ENCODE measurements around the gene TNFRSF6B. TPM values are rescaled to one million over a fixed set of nuclear protein-coding genes. Genes with fewer than 3 reads are reported as not detected.

TNFRSF6B gene
- total and polyA plus RNA-seq, 5 donors from 2014 or later: not detected

GRCh38 chr20:63653041-63653973 lies 43.1 kb upstream of the TNFRSF6B start, which contains the start of gene STMN3:
TSS of gene STMN3 (minus strand) at chr20:63653424. CDS start at chr20:63653345, 79 bp downstream.
- ATAC-seq (ENCODE audit: low read depth in 2 of 2) (peak; percentile 36 to 38), DNase-seq (peak; percentile 60 to 66 (median 61))
- Mint-ChIP-seq H3K27ac (peak within 1 kb of the TSS in 1 of 3 donors; percentile 56), H3K4me3 (peak within 1 kb of the TSS; percentile 86 to 93 (median 90)), H3K4me1 (peaks cover 4 to 29% (median 16%) of the 10 kb centered on the region in 4 donors), H3K27me3 (no peaks in the 10 kb centered on the region), H3K9me3 (peaks cover 0 to 2% (median 0%) of the 10 kb centered on the region in 7 donors), H3K36me3 (no peaks in the 10 kb centered on the region)
- Histone ChIP-seq H3K4me3 (ENCODE audit: low read depth, low read length) (no peak within 1 kb of the TSS), H3K27me3 (ENCODE audit: control insufficient read depth, insufficient read depth, low read length) (no peaks in the 10 kb centered on the region), H3K4me1 (ENCODE audit: control insufficient read depth, insufficient read depth, low read length, poor library complexity, severe bottlenecking) (peaks cover 30% of the 10 kb centered on the region), H3K9me3 (ENCODE audit: control insufficient read depth in 2 of 2, low read length in 2 of 2) (no peaks in the 10 kb centered on the region), H3K27ac (ENCODE audit: insufficient read depth, low read length, poor library complexity, severe bottlenecking) (peak within 1 kb of the TSS; percentile 51), H3K36me3 (ENCODE audit: control insufficient read depth, insufficient read depth, low read length) (no peaks in the 10 kb centered on the region)

- ATAC-seq (ENCODE audit: low read depth in 2 of 2) (no peak), DNase-seq (no peak)
- Histone ChIP-seq H3K4me1 (ENCODE audit: control insufficient read depth, insufficient read depth, low read length, poor library complexity, severe bottlenecking) (peaks cover 36% of the 10 kb centered on the region), H3K27me3 (ENCODE audit: control insufficient read depth, insufficient read depth, low read length) (no peaks in the 10 kb centered on the region), H3K36me3 (ENCODE audit: control insufficient read depth, insufficient read depth, low read length) (no peaks in the 10 kb centered on the region), H3K4me3 (ENCODE audit: low read depth, low read length) (no peak overlapping the region), H3K9me3 (ENCODE audit: control insufficient read depth in 2 of 2, low read length in 2 of 2) (no peaks in the 10 kb centered on the region), H3K27ac (ENCODE audit: insufficient read depth, low read length, poor library complexity, severe bottlenecking) (peak overlapping the region; percentile 23)
- peak overlapping the region; percentile 74 to 92 (median 77) for H3K4me3 Mint-ChIP-seq
- H3K4me1 Mint-ChIP-seq: peaks cover 7 to 37% (median 18%) of the 10 kb centered on the region in 4 donors
- H3K36me3 Mint-ChIP-seq: no peaks in the 10 kb centered on the region
- H3K27ac Mint-ChIP-seq: peak overlapping the region in 1 of 3 donors; percentile 56
- H3K9me3 Mint-ChIP-seq: peaks cover 0 to 2% (median 0%) of the 10 kb centered on the region in 7 donors
- H3K27me3 Mint-ChIP-seq: no peaks in the 10 kb centered on the region
Observed at GRCh38 chr20:63653974-63654668, 42.3 kb upstream of the TNFRSF6B start.

GRCh38 chr20:63655249-63655648 lies 41.2 kb upstream of the TNFRSF6B start:
- no peak overlapping the region for H3K4me3 ChIP-seq (ENCODE audit: low read depth, low read length)
- Mint-ChIP-seq H3K27ac (no peak overlapping the region), H3K36me3 (no peaks in the 10 kb centered on the region), H3K27me3 (no peaks in the 10 kb centered on the region), H3K4me3 (peak overlapping the region in 3 of 4 donors; percentile 38 to 76 (median 76)), H3K4me1 (peaks cover 7 to 46% (median 22%) of the 10 kb centered on the region in 4 donors), H3K9me3 (peaks cover 0 to 2% (median 0%) of the 10 kb centered on the region in 7 donors)
- no peaks in the 10 kb centered on the region for H3K9me3 ChIP-seq (ENCODE audit: control insufficient read depth in 2 of 2, low read length in 2 of 2)
- no peak overlapping the region for H3K27ac ChIP-seq (ENCODE audit: insufficient read depth, low read length, poor library complexity, severe bottlenecking)
- peaks cover 41% of the 10 kb centered on the region for H3K4me1 ChIP-seq (ENCODE audit: control insufficient read depth, insufficient read depth, low read length, poor library complexity, severe bottlenecking)
- H3K27me3 ChIP-seq (ENCODE audit: control insufficient read depth, insufficient read depth, low read length): no peaks in the 10 kb centered on the region
- ATAC-seq (ENCODE audit: low read depth in 2 of 2): no peak
- no peaks in the 10 kb centered on the region for H3K36me3 ChIP-seq (ENCODE audit: control insufficient read depth, insufficient read depth, low read length)
- no peak for DNase-seq

DNA sequence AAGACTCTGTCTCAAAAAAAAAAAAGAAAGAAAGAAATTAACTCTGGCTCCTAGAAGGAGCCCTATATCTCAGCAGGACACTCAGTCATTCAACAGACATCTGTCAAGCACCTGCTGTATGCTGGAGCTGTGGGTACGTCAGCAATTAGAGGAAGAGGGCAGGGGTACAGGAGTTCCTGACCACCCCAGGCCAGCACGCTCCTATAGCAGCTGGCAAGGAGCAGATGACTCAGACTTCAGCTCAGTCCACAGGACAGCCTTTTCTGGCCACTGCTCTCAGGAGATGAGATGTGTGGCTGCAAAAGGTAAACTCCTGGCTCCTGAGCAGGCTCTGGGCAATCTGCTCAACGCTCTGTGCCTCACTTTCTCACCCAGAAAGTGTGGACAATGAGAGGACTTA lies 40.0 kb upstream of the TNFRSF6B start:
- Histone ChIP-seq H3K27me3 (ENCODE audit: control insufficient read depth, insufficient read depth, low read length) (no peaks in the 10 kb centered on the region), H3K27ac (ENCODE audit: insufficient read depth, low read length, poor library complexity, severe bottlenecking) (no peak overlapping the region), H3K4me1 (ENCODE audit: control insufficient read depth, insufficient read depth, low read length, poor library complexity, severe bottlenecking) (peaks cover 41% of the 10 kb centered on the region), H3K9me3 (ENCODE audit: control insufficient read depth in 2 of 2, low read length in 2 of 2) (no peaks in the 10 kb centered on the region), H3K4me3 (ENCODE audit: low read depth, low read length) (no peak overlapping the region), H3K36me3 (ENCODE audit: control insufficient read depth, insufficient read depth, low read length) (peaks cover 2% of the 10 kb centered on the region)
- peaks cover 5% of the 10 kb centered on the region for H3K36me3 Mint-ChIP-seq
- H3K27me3 Mint-ChIP-seq: no peaks in the 10 kb centered on the region
- DNase-seq (no peak), ATAC-seq (ENCODE audit: low read depth in 2 of 2) (no peak)
- H3K4me3 Mint-ChIP-seq: peak overlapping the region in 2 of 4 donors; percentile 63 to 76
- peaks cover 0 to 2% (median 0%) of the 10 kb centered on the region in 7 donors for H3K9me3 Mint-ChIP-seq
- no peak overlapping the region for H3K27ac Mint-ChIP-seq
- H3K4me1 Mint-ChIP-seq: peaks cover 9 to 43% (median 21%) of the 10 kb centered on the region in 4 donors

GRCh38 chr20:63657260-63657936 lies 39.1 kb upstream of the TNFRSF6B start:
- Histone ChIP-seq H3K9me3 (ENCODE audit: control insufficient read depth in 2 of 2, low read length in 2 of 2) (no peaks in the 10 kb centered on the region), H3K27ac (ENCODE audit: insufficient read depth, low read length, poor library complexity, severe bottlenecking) (peak overlapping the region; percentile 78), H3K4me3 (ENCODE audit: low read depth, low read length) (no peak overlapping the region), H3K4me1 (ENCODE audit: control insufficient read depth, insufficient read depth, low read length, poor library complexity, severe bottlenecking) (peaks cover 32% of the 10 kb centered on the region), H3K36me3 (ENCODE audit: control insufficient read depth, insufficient read depth, low read length) (peaks cover 2% of the 10 kb centered on the region), H3K27me3 (ENCODE audit: control insufficient read depth, insufficient read depth, low read length) (no peaks in the 10 kb centered on the region)
- DNase-seq (no peak), ATAC-seq (ENCODE audit: low read depth in 2 of 2) (no peak)
- Mint-ChIP-seq H3K4me3 (peak overlapping the region; percentile 94 to 97 (median 96)), H3K4me1 (peaks cover 7 to 42% (median 20%) of the 10 kb centered on the region in 4 donors), H3K36me3 (peaks cover 8% of the 10 kb centered on the region), H3K9me3 (no peaks in the 10 kb centered on the region), H3K27ac (peak overlapping the region in 1 of 3 donors; percentile 94), H3K27me3 (no peaks in the 10 kb centered on the region)

GRCh38 chr20:63657937-63658748 lies 38.3 kb upstream of the TNFRSF6B start, which contains the start of gene RTEL1:
TSS of gene RTEL1 (plus strand) at chr20:63658312. CDS start at chr20:63659403, 1,091 bp downstream.
- no peaks in the 10 kb centered on the region for H3K27me3 ChIP-seq (ENCODE audit: control insufficient read depth, insufficient read depth, low read length)
- peaks cover 2% of the 10 kb centered on the region for H3K36me3 ChIP-seq (ENCODE audit: control insufficient read depth, insufficient read depth, low read length)
- Mint-ChIP-seq H3K36me3 (peaks cover 8% of the 10 kb centered on the region), H3K4me1 (peaks cover 7 to 43% (median 20%) of the 10 kb centered on the region in 4 donors), H3K27me3 (no peaks in the 10 kb centered on the region), H3K4me3 (peak within 1 kb of the TSS; percentile 94 to 97 (median 96)), H3K27ac (peak within 1 kb of the TSS; percentile 87 to 96 (median 94)), H3K9me3 (no peaks in the 10 kb centered on the region)
- H3K9me3 ChIP-seq (ENCODE audit: control insufficient read depth in 2 of 2, low read length in 2 of 2): no peaks in the 10 kb centered on the region
- peak within 1 kb of the TSS; percentile 78 for H3K27ac ChIP-seq (ENCODE audit: insufficient read depth, low read length, poor library complexity, severe bottlenecking)
- ATAC-seq (ENCODE audit: low read depth in 2 of 2) (peak; percentile 83 to 85), DNase-seq (peak; percentile 79 to 92 (median 90))
- H3K4me3 ChIP-seq (ENCODE audit: low read depth, low read length): peak within 1 kb of the TSS; percentile 76
- H3K4me1 ChIP-seq (ENCODE audit: control insufficient read depth, insufficient read depth, low read length, poor library complexity, severe bottlenecking): peaks cover 28% of the 10 kb centered on the region
